ENCODE data around the gene MAP2K3. TPM values are rescaled to one million over a fixed set of nuclear protein-coding genes. Genes with fewer than 3 reads are reported as not detected.

The MAP2K3 gene
- total RNA-seq, 1 experiment from 2014 or later, result 39.7 TPM

- ATAC-seq (no peak), DNase-seq (ENCODE audit: low spot score) (no peak)
- Mint-ChIP-seq H3K4me3 (no peak overlapping the region), H3K36me3 (no peaks in the 10 kb centered on the region), H3K27ac (no peak overlapping the region), H3K9me3 (no peaks in the 10 kb centered on the region), H3K27me3 (ENCODE audit: low read depth) (no peaks in the 10 kb centered on the region), H3K4me1 (peaks cover 15% of the 10 kb centered on the region)
- ChIA-PET POLR2A (no interaction called here), CTCF (no interaction called here)
- TF ChIP-seq ZNF532 (CRISPR knock-in tag; IDR thresholded peaks at IDR 0.05; ENCODE audit: borderline replicate concordance) (no peak), MAX (CRISPR knock-in tag; IDR thresholded peaks at IDR 0.05) (no peak), ZNF423 (CRISPR knock-in tag; IDR thresholded peaks at IDR 0.05) (no peak), IRF1 (CRISPR knock-in tag; IDR thresholded peaks at IDR 0.05) (no peak), EMX1 (CRISPR knock-in tag; IDR thresholded peaks at IDR 0.05) (no peak), ATF1 (CRISPR knock-in tag; IDR thresholded peaks at IDR 0.05) (no peak), CDX4 (CRISPR knock-in tag; IDR thresholded peaks at IDR 0.05; ENCODE audit: borderline replicate concordance) (no peak), E2F4 (CRISPR knock-in tag; IDR thresholded peaks at IDR 0.05; ENCODE audit: borderline replicate concordance, low read depth) (no peak), ESRRA (CRISPR knock-in tag; IDR thresholded peaks at IDR 0.05; ENCODE audit: borderline replicate concordance) (no peak)
Measured at GRCh38 chr17:21362331-21362931, 77.9 kb downstream of the MAP2K3 start.

- Mint-ChIP-seq H3K27me3 (ENCODE audit: low read depth) (no peaks in the 10 kb centered on the region), H3K4me3 (no peak overlapping the region), H3K27ac (no peak overlapping the region), H3K36me3 (no peaks in the 10 kb centered on the region), H3K9me3 (no peaks in the 10 kb centered on the region), H3K4me1 (peaks cover 9% of the 10 kb centered on the region)
- ChIA-PET POLR2A (no interaction called here), CTCF (no interaction called here)
- ATAC-seq (no peak), DNase-seq (ENCODE audit: low spot score) (no peak)
- TF ChIP-seq CDX4 (CRISPR knock-in tag; IDR thresholded peaks at IDR 0.05; ENCODE audit: borderline replicate concordance) (no peak), PRDM15 (CRISPR knock-in tag; IDR thresholded peaks at IDR 0.05) (no peak), ZNF219 (CRISPR knock-in tag; IDR thresholded peaks at IDR 0.05; ENCODE audit: borderline replicate concordance) (no peak), FOXP4 (CRISPR knock-in tag; IDR thresholded peaks at IDR 0.05) (no peak), JAZF1 (CRISPR knock-in tag; IDR thresholded peaks at IDR 0.05) (no peak), OVOL2 (CRISPR knock-in tag; IDR thresholded peaks at IDR 0.05; ENCODE audit: borderline replicate concordance) (no peak)
Measured at GRCh38 chr17:21363776-21364642, 79.5 kb downstream of the MAP2K3 start.

Data from WTC11 (cell line).